ENCODE data around the gene MYOM3. TPM values are rescaled to one million over a fixed set of nuclear protein-coding genes. Genes with fewer than 3 reads are reported as not detected.

Gene MYOM3
- total RNA-seq: 0.23 TPM

GRCh38 chr1:24111996-24112779 lies at the start of gene MYOM3:
TSS of gene MYOM3 (minus strand) at chr1:24112135. CDS start at chr1:24108636, 3,499 bp downstream.

DNA sequence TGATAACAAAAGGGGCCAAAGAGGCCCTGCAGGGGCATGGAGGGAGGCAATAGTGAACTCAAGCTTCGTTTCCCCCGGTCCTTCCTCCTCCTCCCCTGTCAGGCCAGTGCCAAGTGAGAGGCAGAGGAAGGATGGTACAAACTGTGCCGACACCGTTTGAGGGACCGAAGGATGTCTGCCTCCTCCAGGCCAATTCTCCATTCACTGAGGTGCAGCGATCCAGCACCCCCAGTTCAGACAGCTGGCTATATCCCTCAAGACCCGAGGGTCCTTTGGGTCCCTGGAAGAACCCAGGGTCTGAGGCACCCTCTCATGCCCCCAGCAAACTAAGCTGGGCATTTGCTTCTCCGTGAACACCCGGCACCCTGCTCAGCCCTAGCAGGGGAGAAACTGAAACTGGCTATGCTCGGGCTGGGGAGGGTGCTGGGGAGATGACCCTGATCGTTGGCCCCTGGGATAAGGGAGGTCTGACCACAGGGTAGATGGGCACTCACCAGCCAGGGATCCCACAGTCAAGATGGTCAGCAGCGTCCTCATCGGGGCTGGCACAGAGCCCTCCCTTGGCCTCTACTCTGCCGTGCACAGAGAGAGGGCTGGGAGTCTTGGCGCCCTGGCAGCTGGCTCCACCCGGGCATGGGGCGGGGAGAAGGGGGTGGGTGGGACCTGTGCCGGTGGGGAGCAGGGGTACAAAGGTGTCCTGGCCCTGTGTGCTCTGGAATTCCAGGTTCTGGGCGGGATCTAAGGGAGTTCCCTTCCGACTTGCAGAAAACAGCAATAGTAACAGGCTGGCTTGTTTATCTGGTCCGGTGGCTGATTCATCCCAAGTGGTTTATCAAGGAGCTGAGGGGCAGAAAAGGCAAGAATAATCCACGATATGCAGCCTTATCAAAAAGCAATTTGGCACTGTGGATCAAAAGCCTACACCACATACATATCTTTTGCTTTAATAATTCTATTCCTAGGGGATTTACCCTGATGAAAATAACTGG lies 30.9 kb upstream of the MYOM3 start, which contains the start of gene IL22RA1:
Gene IL22RA1 (minus strand): TSS at position 595 of the 989 bp plus-strand sequence. CDS start 58 bp downstream, at position 537.

Other genes with a start within 250 kb of the MYOM3 start
- gene FUCA1, start 243.8 kb downstream of the MYOM3 start, total RNA-seq: 28.8 TPM
- not detected for gene CNR2, start 198.8 kb downstream of the MYOM3 start, total RNA-seq
- gene PNRC2, start 152.3 kb downstream of the MYOM3 start, total RNA-seq: 96.9 TPM
- 115 TPM for gene SRSF10, start 131.8 kb downstream of the MYOM3 start, total RNA-seq
- not detected for gene IL22RA1, start 31.0 kb upstream of the MYOM3 start, total RNA-seq
- 2.3 TPM for gene IFNLR1, start 75.2 kb upstream of the MYOM3 start, total RNA-seq
- 0.23 TPM for gene GRHL3, start 207.2 kb upstream of the MYOM3 start, total RNA-seq

All from diencephalon (tissue), 1 donor.